Measurements from ENCODE around the gene ASPSCR1. TPM values are rescaled to one million over a fixed set of nuclear protein-coding genes. Genes with fewer than 3 reads are reported as not detected.

Gene ASPSCR1
- total and polyA plus RNA-seq, 2 of the 13 experiments (the other 11 are each of a cell fraction or from before 2014, with no cell fraction given), result 274 to 314 TPM

- TF ChIP-seq KAT8 (CRISPR knock-in tag; IDR thresholded peaks at IDR 0.05), result no peak
- TF ChIP-seq ZNF510 (CRISPR knock-in tag; IDR thresholded peaks at IDR 0.05; ENCODE audit: low read depth), result no peak
- TF ChIP-seq, protein P1, sequence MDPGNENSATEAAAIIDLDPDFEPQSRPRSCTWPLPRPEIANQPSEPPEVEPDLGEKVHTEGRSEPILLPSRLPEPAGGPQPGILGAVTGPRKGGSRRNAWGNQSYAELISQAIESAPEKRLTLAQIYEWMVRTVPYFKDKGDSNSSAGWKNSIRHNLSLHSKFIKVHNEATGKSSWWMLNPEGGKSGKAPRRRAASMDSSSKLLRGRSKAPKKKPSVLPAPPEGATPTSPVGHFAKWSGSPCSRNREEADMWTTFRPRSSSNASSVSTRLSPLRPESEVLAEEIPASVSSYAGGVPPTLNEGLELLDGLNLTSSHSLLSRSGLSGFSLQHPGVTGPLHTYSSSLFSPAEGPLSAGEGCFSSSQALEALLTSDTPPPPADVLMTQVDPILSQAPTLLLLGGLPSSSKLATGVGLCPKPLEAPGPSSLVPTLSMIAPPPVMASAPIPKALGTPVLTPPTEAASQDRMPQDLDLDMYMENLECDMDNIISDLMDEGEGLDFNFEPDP (CRISPR knock-in tag; conservative IDR thresholded peaks at IDR 0.05), result no peak
- TF ChIP-seq, protein P2, sequence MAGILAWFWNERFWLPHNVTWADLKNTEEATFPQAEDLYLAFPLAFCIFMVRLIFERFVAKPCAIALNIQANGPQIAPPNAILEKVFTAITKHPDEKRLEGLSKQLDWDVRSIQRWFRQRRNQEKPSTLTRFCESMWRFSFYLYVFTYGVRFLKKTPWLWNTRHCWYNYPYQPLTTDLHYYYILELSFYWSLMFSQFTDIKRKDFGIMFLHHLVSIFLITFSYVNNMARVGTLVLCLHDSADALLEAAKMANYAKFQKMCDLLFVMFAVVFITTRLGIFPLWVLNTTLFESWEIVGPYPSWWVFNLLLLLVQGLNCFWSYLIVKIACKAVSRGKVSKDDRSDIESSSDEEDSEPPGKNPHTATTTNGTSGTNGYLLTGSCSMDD (CRISPR knock-in tag; IDR thresholded peaks at IDR 0.05), result no peak
- TF ChIP-seq, protein P3, sequence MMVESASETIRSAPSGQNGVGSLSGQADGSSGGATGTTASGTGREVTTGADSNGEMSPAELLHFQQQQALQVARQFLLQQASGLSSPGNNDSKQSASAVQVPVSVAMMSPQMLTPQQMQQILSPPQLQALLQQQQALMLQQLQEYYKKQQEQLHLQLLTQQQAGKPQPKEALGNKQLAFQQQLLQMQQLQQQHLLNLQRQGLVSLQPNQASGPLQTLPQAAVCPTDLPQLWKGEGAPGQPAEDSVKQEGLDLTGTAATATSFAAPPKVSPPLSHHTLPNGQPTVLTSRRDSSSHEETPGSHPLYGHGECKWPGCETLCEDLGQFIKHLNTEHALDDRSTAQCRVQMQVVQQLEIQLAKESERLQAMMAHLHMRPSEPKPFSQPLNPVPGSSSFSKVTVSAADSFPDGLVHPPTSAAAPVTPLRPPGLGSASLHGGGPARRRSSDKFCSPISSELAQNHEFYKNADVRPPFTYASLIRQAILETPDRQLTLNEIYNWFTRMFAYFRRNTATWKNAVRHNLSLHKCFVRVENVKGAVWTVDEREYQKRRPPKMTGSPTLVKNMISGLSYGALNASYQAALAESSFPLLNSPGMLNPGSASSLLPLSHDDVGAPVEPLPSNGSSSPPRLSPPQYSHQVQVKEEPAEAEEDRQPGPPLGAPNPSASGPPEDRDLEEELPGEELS (CRISPR knock-in tag; IDR thresholded peaks at IDR 0.05), result no peak
- TF ChIP-seq ARID4A (CRISPR knock-in tag; IDR thresholded peaks at IDR 0.05; ENCODE audit: borderline replicate concordance), result peak; percentile 15; the same call in 1 of the 2 replicates
- peak; percentile 20 for TF ChIP-seq HNRNPH1 (optimal IDR thresholded peaks at IDR 0.05; ENCODE audit: low read depth, low read length)
- TF ChIP-seq, protein P4, sequence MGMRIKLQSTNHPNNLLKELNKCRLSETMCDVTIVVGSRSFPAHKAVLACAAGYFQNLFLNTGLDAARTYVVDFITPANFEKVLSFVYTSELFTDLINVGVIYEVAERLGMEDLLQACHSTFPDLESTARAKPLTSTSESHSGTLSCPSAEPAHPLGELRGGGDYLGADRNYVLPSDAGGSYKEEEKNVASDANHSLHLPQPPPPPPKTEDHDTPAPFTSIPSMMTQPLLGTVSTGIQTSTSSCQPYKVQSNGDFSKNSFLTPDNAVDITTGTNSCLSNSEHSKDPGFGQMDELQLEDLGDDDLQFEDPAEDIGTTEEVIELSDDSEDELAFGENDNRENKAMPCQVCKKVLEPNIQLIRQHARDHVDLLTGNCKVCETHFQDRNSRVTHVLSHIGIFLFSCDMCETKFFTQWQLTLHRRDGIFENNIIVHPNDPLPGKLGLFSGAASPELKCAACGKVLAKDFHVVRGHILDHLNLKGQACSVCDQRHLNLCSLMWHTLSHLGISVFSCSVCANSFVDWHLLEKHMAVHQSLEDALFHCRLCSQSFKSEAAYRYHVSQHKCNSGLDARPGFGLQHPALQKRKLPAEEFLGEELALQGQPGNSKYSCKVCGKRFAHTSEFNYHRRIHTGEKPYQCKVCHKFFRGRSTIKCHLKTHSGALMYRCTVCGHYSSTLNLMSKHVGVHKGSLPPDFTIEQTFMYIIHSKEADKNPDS (CRISPR knock-in tag; IDR thresholded peaks at IDR 0.05), result no peak
- no peak for TF ChIP-seq CENPX (CRISPR knock-in tag; IDR thresholded peaks at IDR 0.05)
- TF ChIP-seq, protein P5, sequence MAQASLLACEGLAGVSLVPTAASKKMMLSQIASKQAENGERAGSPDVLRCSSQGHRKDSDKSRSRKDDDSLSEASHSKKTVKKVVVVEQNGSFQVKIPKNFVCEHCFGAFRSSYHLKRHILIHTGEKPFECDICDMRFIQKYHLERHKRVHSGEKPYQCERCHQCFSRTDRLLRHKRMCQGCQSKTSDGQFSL (CRISPR knock-in tag; IDR thresholded peaks at IDR 0.05), result peak; percentile 84; the same call in 1 of the 2 replicates
Observed at GRCh38 chr17:82059272-82060000, 82.0 kb downstream of the ASPSCR1 start (continued).
